Stimulated activated CD4-positive, alpha-beta T cell treated with anti-CD3 and anti-CD28 coated beads, Interleukin-12 subunit alpha, Interleukin-12 subunit beta, amount 100 ng/mL, for 4 hours (primary cell): Measurements from ENCODE around the gene ELP5.

Experiments used
- DNase-seq: peaks from one replicate; pipeline ENCODE4 v3.0.0-alpha.2; 2020

Gene ELP5

DNA sequence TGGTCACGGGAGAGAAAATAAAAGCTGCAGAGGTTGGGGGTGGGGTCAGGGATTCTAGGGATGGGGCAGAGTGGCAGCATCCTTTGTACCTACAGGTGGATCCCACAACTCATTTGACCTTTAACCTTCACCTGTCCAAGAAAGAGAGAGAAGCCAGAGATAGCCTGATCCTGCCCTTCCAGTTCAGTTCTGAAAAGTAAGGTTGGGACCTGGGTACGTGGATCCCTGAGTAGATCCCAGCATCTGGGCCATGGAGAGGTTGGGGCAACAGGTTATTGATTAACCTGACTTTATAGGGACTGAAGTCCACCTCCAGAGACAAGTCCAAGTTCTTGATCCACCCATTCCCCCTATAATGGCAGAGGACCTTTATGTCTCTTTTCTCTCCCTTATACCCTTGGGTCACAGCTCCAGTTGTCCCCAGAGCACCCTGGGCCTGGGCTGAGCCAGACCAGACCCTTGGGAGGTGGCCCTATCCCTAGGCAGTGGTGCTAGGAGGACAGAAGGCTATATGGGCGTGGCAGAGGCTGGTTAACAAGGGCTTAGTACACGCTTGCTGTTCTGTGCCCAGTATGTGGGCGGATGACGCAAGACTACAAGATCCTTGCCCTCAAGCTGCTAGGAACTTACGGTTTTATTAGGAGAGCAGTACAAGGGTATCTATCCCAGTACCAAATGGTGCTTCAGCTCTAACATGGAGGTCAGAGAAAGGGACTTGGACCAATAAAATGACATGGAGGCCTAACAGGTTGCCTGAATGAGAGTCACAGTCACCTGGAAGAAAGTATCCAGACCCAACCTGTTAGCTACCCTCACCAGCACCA lies 6.9 kb downstream of the ELP5 start:
- no peak for DNase-seq

DNA sequence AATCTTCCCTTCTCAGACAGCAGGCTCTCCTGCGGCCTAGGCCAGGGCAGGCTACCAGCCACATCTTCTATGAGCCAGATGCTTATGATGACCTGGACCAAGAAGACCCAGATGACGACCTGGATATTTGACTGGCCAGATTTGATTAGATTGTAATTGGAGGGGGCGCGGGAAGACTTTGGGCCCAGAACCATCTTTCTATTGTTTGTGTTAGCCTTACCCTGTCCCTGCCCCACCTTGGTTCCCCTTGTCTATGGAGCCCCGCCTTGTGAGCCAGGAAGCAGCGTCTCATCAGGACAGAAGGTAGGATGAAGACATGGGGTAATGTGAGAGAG lies 7.5 kb downstream of the ELP5 start:
- no peak for DNase-seq

- no peak for DNase-seq
These were observed 8.1 kb downstream of the ELP5 start for GRCh38 chr17:7260151-7260550.

DNA sequence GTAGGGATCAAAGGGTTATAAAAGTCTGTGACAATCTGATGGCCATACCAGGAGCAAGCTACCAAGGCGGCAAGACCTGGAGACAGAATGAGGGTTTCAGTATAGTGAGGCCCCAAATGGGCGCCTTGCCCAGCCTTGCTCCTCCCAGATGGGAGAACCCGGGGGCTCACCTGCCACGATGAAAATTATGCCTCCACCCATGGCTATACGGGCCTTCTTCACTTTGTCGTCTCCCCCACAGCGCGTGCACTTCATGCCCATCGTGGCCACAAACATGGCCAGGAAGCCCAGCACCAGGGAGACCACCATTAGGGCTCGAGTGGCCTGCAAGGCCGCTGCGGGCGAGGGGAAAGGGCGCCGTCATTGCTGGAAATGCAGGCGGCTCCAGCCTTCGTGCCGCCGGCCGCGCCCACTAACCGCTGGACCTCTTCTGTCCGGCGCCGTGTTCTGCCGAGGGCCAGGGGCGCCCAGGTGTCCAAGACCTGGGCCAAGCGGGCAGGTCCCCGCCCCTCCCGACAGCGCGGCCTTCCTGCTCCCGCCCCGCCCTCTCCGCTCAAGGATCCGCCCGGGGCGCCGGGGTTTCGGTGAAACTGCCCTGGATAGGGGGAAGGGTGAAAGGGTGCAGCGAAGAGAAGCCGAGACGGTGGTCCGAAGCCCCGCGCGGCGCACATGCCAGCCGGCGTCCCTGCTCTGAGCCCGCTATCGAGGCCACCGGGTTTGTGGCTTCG lies 8.8 kb downstream of the ELP5 start:
- peak; percentile 42 for DNase-seq

DNA sequence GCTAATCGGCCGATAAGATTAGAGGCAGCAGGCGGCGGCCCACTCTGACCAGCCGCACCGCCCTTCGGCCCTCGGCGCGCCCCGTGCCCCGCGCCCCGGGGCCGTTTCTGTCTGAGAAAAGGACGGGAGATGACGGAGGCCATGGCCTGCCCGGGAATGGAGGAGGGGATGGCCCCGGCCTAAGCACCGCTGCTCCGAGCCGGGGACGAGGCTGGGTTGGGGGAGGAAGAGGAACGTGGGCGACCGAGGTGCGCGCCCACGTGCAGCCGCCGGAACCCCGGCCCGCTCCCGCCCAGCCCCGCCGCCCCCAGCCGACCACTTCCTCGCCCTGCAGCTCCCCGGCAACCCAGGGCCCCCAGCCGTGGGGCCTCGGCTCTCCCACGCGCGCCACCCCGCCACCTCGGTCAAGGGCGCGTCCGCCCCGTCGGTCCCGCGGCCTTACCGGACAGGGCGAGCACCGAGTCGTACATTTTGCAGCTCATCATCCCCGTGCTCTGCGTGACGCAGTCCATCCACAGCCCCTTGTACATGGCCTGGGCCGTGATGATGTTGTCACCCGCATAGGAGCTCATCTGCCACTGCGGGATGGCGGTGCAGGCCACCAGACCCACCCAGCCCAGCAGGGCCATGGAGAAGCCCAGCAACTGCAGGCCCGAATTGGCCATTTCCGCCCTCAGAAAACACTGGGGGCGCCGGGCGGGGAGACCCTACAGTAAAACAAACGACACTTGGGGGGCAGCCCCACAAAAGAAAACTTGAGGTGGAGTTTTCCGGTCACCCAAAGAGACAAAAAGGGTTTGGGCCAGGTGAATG lies 9.6 kb downstream of the ELP5 start:
- DNase-seq = peak; percentile 30

GRCh38 chr17:7262192-7262934 lies 10.3 kb downstream of the ELP5 start, which contains the start of gene CLDN7:
Gene CLDN7, minus strand, starts transcription at chr17:7262478. Its CDS starts 435 bp downstream, at chr17:7262043.
- DNase-seq = no peak

DNA sequence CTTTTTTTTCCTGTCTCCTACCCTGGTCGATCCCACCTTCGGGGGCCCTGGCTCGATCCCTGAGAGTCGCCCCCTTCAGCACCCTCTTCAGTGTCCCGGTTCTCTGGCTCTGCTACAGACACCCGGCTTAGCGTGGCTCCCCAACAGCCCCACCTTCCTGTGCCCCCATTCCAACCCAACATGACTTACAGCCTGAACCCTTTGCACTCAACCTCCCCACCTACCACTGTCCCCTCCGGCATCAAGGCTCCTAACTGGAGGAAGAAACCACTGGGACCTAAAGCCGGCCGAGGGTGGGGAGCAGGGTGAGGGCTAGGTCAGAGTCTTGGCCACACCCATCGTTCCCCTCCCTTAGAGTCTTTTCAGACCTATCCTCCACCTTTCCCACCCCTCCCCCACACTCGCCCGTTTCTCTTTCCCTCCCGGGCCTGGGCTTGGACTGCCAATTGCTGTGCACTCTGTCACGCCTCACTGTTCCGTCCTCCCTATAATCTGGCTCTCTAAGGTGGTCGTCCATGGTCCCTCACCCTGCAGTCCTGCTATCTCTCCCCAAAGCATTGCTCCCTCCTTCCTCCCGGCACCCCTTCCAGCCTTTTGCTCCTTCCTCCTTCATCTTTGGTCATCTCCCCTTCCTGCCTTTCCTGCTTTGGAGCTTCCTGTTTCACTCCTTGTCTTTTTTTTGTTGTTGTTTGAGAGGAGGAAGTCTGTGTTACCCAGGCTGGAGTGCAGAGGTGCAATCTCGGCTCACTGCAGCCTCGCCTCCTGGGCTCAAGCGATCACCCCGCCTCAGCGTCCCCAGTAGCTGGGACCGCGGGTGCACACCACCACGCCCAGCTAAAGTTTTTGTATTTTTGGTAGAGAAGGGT lies 11.2 kb downstream of the ELP5 start:
- no peak for DNase-seq

GRCh38 chr17:7263801-7264078 lies 11.7 kb downstream of the ELP5 start:
- DNase-seq = no peak

GRCh38 chr17:7266784-7267183 lies 14.8 kb downstream of the ELP5 start:
- DNase-seq = no peak

DNA sequence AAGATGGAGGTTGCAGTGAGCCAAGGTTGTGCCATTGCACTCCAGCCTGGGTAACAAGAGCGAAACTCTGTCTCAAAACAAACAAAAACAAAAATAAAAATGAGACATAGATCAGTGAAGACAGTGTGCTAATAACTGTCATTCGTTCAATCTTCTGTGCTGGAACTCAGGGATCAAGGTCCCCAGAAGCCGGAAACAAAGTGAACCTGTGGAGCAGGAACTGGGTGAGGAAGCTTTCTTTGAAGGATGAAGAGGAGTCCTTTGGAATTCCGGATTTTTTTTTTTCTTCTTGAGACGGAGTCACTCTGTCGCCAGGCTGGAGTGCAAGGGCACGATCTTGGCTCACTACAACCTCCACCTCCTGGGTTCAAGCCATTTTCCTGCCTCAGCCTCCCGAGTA lies 27.4 kb downstream of the ELP5 start:
- no peak for DNase-seq

DNA sequence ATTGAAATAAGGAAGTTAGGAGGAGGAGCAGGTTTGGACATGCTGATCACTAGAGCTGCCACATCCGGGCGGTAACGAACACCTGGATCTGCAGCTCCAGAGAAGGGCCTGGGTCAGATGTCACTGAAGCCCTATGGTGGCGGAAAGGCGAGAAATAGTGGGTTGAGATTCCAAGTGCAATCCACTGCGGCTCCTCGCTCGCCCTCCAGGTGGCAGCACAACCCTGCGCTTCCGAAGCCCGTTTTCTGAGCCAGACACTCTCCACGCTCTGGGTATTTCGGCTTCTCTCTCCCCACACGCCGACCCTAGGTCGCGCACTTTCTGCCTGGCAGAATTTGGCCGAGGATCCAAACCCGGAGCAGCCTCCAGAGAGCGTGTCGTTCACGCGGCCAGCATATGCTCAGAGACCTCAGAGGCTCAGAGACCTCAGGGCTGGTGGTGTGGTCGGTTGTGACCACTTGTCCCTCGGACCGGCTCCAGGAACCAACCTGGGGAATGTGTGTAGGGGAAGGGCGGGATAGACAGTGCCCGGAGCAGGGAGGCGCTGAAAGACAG lies 28.6 kb downstream of the ELP5 start:
- DNase-seq = peak; percentile 82

DNA sequence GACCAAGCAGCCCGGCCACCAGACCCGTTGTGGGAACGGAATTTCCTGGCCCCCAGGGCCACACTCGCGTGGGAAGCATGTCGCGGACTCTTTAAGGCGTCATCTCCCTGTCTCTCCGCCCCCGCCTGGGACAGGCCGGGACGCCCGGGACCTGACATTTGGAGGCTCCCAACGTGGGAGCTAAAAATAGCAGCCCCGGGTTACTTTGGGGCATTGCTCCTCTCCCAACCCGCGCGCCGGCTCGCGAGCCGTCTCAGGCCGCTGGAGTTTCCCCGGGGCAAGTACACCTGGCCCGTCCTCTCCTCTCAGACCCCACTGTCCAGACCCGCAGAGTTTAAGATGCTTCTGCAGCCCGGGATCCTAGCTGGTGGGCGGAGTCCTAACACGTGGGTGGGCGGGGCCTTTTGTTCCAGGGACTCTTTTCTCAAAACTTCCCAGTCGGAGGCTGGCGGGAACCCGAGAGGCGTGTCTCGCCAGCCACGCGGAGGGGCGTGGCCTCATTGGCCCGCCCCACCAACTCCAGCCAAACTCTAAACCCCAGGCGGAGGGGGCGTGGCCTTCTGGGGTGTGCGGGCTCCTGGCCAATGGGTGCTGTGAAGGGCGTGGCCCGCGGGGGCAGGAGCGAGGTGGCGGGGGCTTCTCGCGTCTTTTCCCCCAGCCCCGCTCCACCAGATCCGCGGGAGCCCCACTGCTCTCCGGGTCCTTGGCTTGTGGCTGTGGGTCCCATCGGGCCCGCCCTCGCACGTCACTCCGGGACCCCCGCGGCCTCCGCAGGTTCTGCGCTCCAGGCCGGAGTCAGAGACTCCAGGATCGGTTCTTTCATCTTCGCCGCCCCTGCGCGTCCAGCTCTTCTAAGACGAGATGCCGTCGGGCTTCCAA lies 29.3 kb downstream of the ELP5 start, which contains the start of gene SLC2A4:
Gene SLC2A4, plus strand, starts transcription at position 645 of the 879 bp plus-strand sequence. Its CDS starts 217 bp downstream, at position 862.
- peak; percentile 91 for DNase-seq

DNA sequence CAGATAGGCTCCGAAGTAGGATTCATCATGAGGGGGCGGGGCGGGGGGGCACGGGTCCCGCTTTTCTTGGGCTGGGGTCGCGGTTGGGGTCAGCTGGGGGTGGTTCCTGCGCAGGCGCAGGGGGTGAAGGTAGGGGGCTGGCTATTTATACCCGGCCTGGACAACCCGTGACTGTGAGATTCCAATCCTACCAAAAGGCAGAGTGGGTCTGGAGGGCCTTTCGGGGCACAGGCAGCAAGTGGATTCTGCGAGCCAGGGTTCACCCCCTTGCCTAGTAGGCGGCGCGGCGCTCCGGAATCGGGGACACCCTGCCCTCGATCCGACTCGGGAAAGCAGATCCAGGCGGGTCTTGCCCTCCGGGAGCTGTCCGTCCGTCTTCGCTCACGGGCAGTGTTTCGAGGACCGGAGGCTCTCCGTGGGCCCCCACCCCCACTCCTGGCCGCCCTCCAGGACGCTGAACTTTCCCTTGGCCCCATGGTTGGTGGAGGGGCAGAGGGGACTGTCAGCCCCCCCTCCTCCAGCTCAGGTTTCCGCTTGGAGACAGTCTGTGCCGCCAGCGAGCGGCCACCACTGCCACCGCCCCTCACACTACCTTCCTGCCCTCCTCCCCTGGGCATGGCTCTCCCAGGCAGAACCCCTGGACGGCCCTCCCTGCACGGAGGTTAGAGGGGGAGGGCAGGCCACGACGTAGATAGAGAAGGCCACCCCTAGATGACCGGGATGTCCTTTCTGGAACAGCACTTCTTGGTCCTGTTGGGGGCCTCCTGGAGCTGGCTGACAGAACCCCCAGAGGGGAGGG lies 30.1 kb downstream of the ELP5 start:
- DNase-seq = no peak

- DNase-seq = no peak
These were observed 30.8 kb downstream of the ELP5 start for GRCh38 chr17:7282752-7283321.

DNA sequence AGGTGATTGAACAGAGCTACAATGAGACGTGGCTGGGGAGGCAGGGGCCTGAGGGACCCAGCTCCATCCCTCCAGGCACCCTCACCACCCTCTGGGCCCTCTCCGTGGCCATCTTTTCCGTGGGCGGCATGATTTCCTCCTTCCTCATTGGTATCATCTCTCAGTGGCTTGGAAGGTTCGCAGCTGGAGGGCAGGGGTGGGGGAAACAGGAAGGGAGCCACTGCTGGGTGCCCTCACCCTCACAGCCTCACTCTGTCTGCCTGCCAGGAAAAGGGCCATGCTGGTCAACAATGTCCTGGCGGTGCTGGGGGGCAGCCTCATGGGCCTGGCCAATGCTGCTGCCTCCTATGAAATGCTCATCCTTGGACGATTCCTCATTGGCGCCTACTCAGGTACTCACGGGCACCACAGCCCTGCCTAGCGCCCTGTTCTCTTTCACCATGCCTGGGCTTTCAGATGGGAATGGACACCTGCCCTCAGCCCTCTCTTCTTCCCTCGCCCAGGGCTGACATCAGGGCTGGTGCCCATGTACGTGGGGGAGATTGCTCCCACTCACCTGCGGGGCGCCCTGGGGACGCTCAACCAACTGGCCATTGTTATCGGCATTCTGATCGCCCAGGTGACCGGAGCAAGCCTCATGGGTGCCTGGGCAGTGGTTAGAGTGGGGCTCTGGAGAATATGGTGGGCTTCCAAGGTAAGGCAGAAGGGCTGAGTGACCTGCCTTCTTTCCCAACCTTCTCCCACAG lies 31.6 kb downstream of the ELP5 start:
- DNase-seq = no peak

DNA sequence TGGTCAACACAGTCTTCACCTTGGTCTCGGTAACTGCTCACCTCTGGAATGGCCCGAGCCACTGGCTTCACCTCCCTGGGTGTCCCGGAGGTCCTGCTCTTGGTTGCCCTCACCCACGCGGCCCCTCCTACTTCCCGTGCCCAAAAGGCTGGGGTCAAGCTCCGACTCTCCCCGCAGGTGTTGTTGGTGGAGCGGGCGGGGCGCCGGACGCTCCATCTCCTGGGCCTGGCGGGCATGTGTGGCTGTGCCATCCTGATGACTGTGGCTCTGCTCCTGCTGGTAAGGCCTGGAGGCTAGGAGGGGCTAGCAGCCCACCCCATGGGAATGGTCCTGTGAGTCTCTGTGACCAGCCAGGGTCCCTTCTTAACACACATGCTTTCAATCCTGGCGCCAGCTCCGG lies 32.9 kb downstream of the ELP5 start:
- DNase-seq = no peak

DNA sequence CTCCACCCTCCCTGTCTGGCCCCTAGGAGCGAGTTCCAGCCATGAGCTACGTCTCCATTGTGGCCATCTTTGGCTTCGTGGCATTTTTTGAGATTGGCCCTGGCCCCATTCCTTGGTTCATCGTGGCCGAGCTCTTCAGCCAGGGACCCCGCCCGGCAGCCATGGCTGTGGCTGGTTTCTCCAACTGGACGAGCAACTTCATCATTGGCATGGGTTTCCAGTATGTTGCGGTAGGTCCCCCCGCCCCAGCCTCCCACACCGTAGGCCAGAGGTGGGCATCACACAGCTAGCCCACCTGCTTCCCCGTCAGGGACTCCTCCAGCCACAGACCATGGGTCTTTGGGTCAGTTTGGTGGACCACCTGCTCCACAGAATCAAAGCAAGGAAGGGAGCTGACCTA lies 33.7 kb downstream of the ELP5 start:
- no peak for DNase-seq

DNA sequence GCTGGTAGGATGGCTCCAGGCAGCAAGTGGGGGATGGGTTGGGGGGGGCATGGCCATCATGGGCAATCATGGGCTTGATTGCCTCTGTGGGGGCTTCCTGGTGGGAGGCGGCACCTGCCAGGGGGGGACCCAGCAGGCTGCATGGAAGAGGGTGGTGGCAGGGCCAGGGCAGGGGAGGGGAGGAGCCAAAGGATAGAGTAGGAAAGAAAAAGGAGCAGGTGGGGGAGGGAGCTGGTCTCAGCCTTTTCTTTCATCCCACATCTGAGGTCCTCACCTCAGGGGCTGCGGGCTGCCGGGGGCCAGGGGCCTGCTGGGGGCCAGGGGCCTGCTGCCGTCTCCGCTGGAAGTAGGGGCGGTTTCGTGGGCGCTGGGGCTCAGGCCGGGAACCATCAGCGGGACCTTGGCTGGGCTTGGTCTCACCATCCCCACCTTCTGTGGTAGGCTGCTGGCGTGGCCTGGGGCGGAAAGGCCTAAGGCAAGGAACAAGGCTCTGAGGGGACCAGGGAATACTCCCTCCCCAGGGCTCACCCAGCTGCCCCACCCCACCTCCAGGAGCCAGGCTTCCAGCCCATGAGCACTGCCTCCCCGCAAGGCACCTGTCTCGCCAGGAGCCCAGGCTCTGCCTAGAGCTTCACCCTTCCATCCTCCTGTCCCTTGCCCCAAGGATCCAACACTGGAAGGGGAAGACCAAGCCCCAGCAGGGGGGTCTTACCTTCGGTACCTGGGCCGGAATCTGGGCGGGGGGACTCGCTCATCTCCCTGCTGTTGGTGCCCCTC lies 37.4 kb downstream of the ELP5 start:
- no peak for DNase-seq
